Fibroblast of skin of right quadriceps (primary cell): Measurements from ENCODE around the gene DNHD1.

Experiments used
- DNase-seq: peaks from one replicate; pipeline ENCODE4 v3.0.0-alpha.2; 2013

DNHD1 gene, protein sequence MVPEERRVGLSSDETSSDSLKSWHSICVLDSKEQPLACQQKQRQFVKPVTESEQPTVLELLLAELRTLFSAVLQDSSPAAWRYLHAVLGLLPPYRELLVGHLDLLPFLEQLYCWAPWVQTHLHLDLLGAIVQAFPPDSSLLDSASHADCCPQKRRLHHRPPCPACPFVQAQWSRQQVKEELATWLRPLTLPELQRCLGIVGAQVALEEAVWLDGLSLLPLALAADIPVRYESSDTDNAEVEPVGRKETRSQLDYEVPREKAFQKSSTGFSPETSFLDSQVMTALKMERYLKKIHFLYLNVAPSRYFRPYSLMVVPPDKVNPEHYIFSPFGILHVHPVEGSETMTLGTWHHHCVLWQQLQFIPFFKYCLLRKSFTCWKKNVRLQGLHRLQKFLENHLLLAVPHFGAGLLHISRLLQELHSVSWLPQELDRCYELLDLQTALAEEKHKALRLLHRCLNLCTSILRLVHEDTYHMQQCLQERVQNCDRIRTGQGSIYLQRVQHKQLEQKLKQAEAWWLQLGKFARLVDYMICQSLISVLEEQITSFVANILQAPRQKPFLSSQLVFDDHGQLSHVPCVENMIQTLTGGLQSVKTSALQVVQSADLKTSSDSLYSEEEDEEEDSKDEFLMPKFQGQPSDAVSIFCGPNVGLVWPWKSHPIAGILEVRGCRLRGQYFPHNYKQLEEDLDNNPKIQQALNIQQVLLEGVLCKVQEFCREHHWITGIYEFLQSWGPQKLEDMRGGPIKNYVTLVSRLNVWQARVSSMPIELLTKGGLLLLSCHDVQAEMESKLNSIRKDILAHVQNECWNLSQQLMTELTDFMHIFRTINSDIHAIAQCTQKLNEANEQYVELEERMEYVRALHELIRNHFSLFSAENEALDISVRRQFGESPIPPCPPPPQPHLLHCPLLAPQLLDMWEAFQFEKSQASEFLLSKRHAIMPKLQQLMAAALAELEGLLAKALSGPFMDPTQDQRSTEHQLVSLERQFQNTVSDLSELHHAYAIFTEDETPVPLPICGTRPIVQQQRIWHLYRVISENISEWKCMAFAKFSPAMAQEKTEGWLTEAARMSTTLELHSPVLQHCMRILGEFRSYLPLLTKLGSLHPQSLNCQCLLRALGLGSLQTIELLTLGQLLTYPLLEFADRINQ (N-terminal part only)

DNA sequence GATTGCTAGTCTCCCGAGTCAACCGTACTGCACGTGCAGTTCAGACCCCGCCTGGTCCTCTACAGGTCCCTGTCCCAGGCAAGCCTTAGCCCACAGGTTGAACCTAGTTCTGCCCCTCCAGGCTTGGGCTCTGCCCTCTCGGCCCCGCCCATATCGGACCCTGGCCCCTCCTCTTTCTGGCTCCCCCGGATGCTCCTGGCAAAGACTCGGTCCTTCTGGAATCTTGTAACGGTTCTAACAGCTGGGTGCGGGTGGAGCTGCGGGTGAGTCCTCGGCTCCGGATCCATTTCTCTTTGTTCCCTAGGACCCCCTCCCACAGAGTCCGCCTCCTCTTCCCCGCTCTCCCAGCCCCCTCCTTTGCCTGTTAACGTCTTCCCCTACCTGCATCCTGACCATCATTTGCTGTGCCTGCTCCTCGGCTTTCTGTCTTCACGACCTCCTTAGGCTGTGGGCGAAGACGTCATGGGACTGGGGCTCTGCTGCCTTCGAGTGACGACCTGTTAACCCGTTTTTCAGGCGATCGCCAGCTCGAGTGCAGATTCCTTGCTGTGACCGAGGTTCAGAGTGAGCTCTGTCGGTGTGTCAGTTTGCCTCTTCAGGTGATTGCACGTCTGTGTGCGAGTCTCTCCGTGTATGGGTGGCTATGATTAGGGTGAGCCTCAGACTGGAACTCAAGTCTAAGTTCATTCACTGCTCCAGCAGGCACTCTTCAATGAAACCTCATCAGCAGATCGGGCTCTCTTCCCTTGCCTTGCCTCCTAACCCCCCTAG, at the start of gene DNHD1:
DNHD1 (plus strand) TSS at position 212 of the 771 bp plus-strand sequence. CDS start 936 bp downstream, outside the sequence.
- no peak for DNase-seq

DNA sequence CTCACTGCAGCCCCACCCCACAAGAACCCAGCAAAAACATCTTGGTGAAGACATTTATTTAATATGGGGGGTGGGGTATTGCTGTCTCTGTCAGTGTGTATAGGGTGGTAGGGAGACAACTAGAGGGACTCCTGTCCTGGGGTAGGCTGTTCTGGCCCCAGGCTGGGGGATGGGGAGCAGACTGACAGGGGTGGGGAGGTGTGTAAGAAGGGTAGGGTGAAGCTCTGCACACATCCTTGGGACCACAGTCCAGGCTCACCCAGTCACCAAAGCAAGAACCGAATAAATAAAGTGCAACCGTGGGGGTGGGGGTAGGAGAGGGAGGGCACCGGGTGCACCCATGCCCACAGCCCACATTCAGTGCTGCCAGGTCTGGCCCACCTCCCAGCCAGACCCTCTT, 48.5 kb upstream of the DNHD1 start:
- DNase-seq: no peak

DNA sequence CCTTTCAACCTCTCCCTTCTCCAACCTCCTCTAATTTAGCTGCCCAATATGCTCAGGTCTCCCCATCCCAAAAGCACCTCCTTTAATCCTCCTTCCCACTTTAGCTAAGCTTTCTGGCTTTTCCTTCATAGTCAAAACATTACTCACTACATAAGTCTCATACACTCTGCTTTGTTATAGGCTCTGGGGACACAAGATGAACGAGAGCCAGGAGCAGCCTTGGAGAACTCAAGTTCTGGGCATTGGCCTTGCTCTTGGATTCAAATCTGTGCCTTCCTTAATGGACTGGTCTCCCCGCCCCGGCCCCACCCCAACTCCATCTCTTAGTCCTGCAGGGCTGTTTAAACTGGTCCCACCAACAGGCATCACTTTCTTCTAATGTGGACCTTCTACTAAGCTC, 44.9 kb upstream of the DNHD1 start:
- DNase-seq: peak; percentile 33

DNA sequence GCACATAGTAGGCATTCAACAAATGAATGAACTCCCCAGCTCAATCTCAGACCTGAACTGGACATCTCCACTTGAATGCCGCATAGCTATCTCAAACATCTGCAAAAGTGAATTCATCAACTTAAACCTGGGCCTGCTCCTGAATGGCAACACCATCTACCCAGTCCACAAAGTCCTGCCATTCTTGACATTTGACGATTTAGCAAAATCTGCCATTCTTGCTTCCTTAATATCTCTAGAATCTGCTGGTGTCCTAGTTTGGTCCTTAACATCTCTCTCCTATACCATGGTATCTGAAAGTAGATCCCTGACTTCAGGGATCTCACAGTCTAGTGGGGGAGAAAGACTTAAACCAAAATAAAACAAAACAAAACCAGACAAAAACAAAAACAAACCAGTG, 43.9 kb upstream of the DNHD1 start:
- DNase-seq: no peak

DNA sequence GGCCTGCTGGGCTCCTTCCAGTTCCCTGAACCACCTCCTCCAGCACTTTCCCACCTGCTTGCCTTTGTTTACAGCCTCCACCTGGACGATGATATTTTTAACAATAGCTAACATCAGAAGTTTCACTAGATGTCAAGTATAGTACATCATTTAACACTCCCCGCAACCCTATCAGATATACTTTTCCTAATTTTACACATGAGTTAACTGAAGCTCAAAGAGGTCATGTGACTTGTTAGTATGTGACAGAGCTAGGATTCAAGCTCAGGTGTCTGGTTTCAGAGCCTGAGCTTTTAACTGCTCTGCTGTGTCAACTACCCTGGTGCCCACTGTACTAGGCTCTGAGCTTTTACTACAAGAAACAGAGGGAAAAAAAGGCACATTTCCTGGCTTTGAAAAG, 42.0 kb upstream of the DNHD1 start:
- DNase-seq: no peak

DNA sequence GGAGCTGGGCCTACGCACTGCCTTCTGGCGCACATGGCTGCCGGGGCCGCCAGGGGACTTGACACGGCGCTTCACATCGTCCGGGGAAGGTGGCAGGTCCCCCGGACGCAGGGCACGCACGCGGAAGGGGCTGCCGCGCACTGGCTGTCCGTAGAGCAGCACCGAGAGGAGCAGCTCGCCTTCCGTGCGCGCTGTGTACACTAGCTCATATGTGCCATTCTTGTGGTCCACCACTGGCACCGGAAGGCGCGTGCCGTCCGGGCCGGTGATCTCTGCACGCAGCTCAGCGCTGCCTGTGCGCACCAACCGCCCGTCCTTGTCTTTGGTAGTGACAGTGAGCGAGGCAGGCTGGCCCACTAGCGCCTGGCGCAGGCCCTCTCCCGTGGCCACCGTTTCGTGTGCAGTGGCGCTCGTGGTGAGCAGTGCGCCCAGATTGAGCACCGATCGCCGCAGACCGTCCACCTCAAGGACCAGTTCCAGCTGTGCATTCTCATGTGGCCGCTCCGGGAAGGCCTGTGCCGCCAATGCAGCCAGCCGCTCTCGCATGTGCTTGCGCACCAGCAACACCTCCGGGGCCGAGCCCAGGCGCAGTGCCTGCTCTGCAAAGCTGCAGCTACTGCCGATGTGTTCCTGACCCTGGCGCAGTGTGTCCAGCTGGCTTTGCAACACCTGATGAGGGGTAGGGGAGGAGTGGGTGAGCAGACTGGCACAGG, 40.6 kb upstream of the DNHD1 start:
- DNase-seq: no peak

DNA sequence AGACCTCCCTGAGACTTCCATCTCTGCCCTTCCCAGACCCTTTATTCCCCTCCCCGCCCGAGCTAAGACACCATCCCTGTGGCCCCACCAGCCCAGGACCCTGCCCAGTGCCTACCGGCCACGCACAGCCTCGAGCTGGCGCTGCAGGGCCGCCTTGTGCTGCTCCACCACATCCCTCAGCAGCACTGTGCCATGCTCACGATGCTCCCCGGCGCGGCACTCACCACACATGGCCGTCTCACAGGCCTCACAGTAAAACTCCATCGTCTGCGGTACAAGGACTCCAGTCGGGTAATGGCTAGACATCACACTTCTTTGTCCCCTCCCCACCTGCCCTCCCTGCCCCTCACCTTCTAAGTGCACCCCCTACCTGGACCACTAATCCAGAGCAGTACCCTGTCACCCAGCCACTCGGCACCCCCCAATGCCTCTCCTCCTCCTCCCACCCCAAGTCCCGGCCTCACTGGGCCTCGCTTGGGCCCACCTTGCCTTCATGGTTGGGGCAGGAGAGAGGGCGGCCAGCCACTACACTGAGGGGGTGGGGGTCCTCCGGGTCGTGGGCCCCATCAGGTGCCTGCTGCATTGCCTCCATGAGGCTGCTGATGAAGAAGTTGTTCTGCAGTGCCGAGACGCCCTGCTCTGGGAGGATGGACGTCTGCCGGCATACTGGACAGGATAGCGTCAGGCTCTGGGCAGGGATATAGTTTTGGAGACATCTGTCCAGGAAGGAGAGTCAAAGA, 39.3 kb upstream of the DNHD1 start:
- no peak for DNase-seq

DNA sequence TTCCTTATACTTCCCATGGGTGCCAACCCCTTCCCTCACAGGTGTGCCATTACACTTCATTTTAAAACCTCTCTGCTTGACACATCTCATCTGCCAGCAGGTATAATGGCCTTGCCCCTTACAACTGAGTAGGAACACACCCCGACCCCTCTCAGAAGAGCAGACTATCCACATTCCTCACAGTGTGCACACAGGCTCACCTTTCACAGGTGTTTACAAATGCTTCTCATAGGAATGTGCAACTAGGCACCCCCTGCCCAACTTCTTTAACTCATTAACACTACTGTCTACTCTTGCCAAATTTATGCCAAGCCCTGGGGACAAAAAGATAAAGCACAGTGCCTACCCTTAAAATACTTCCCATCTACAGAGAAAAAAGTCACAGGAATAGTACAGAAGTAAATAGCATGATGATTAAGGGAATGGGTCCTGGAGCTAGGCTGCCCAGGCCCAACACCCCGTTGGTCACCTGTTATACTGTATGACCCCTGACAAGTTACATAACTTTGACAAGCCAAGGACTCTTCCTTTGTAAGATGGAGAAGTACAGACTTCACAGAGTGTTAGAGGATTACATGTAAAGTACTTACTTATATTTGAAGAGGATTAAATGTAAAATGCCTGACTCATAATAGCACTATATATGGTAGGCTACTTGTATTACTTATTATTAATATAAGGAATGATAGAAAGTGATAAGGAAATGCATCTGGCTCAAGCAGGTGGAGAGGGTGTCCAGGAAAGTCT, 38.6 kb upstream of the DNHD1 start:
- DNase-seq: no peak

DNA sequence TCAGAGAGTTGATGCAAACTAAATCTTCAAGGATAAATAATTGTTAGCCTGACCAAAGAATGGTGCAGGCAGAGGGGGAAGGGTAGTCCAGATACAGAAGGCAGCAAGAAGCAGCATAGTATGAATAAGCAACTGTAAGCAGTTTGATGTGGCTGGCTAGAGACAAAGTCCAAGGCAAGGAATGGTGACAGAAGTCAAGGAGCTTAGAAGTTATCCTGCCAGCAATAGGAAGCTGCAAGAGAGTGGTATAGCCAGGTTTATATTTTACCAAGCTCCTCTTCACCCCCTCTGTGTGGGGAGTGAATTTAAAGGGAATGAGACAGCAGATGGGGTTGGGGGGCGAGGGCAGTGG, 38.0 kb upstream of the DNHD1 start:
- no peak for DNase-seq

DNA sequence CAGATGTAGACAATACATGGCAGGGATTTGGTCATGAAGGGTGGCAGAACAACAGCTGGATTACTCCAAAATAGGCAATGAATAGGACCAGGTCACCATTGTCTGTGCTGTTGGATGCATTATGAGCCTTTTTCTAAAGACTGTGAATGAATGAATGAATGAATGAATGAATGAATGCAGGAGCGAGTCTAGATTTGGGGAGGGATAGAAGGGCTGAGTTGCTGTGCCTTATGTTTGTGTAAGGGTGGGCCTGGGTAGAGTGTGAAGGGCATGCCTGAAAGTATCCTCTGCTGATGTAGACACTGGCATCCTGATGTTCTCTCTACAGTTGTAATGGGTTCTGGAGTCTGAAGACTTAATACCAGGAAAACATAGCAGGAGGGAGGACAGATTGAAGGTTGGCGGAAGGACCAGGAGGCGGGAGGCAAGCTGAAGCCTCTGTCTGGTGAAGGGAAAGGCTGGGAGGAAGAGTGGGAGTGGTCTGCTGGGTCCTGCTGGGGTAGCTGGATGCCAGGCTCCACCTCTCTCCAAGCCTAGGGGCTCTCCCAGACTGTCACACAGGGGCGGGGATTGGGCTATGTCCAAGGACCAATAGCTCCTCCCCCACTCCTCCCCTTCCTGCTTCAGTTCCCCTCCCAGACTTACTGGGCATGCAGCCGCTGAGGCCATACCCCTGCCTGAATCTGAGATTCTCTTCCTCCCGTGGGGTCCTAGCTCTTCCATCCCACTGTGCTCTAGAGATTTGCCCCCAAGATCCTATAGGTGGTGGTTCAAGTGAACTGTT, 28.2 kb upstream of the DNHD1 start:
- peak; percentile 85 for DNase-seq

DNA sequence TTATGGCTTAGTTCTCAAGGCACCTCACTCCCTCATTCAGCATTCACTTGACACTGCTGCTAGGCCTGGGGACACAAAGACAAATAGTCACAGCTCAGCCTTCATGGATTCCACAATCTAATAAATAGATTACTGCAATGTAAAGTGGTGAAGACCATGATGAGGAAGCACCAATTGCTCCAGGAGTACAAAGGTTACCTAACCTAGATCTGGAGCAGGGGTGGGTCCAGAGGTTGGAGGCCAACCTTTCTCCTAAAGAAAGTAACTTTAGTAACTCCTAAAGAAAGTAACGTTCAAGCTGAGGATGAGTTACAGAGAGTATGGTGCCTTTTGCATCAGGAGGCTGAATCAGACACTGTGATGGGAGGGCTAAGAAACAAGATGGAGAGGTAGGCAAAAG, 27.5 kb upstream of the DNHD1 start:
- DNase-seq: no peak

DNA sequence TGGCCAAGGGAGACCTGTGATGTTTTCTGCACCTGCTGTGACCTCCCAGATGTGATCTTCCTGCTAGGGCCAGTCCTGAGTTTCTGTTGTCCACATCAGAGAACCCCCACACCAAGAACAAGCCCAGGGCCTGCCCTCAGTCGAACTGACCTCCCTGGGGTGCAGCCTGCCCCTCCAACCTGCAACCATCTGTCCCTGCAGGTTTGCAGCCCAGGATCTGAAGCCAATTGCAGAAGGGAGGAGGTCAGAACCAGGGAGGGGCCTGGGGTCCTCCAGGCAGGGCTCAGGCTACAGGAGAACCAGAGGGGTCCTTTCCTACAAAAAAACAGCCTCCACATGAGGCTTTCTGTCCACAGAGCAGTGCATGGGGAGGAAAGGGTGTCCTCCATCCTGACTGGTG, 24.1 kb upstream of the DNHD1 start:
- DNase-seq: no peak

DNA sequence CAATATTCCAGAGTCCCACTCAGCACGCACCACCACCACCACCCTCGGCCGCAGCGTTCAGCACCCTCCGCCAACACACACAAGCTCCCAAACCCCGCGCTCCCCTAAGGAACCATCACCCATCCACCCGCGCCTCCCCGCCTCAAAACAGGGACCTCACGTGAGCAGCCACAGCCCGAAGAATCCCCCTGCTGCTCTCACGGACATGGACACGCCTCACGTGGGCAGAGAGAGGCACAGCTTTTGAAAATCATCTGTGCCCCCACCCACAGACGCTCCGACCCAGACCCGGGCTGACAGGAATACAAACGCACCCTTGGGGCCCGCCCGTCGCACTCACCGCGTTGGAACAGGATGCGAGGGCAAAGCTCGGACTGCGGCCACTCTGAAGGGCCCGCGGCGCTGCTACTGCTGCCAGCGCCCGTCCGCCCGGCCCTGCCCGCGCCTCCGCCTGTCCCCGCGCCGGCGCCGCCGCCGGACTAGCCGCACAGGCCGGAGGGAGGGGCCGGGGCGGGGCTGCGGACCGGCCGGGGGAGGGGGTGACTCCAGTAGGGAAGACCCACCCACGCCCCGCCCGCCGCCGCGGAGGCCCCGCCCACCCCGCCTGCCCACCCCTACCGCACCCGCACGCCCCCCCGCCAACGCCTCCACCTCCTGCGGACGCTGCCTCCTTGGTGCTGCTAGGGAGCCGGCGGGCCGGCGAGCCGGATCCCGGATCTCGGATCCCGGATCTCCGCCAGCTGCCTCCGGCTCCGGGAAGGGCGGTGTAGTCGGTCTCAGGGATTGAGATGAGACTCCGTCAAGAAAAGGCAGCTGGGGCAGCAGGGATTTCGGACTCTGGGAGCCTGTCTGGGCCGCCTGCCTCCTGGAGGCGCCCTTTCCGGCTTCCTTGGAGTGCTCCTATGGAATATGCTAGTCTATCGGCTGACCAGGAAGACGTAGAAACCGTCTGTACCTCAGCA, 23.3 kb upstream of the DNHD1 start, which contains the start of gene TRIM3:
TRIM3 (minus strand) TSS at position 491 of the 962 bp plus-strand sequence. CDS start 8,246 bp downstream, outside the sequence.
- peak; percentile 88 for DNase-seq

DNA sequence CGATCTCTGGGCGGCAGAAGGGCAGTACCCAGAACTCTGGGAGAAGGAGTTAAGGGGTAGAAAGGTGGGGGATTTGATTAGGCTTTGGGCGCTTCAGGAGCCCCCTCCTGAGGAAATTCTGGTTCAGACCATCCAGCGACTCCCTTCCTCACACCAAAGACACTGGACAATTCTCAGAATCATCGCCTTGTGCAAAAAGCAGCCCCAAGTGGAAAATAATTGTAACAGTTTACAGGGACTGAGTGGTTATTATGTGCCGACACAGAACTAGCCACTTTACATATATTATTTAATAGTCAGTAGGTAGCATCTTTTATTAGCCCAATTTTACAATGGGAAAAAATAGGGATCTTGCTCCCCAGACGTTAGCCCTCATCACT, 22.7 kb upstream of the DNHD1 start:
- no peak for DNase-seq

DNA sequence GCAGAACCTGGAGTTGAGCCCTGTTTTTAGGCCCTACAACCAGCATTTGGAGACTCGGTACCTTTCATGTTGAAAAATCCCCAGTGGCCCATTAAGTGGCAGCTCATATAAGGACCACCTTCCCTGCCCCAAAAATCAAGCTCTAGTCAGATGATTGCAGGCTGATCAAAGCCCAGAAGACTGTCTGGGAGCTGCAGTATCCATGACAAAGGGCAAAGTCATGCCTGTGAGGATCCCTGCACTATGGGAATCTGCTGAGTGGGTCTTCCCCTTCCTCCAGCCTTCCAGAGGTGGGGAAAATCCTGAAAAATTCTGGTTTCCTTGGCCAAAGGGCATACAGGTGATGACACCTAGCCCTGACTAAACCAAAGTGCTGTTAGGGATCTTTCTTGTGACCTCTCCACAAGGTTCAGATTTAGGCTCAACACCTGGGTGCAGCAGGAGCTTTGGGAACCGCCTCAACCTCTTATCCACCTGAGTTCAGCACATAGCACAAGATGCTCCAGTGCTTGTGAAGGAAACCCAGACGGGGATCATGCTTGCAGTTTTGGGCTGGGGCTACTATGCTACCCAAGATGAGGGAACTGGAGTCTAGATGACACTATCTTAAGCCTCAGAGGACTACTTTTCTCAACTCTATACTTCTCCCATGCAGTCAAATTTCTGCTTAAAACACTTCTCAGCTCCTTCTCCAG, 22.1 kb upstream of the DNHD1 start:
- no peak for DNase-seq

DNA sequence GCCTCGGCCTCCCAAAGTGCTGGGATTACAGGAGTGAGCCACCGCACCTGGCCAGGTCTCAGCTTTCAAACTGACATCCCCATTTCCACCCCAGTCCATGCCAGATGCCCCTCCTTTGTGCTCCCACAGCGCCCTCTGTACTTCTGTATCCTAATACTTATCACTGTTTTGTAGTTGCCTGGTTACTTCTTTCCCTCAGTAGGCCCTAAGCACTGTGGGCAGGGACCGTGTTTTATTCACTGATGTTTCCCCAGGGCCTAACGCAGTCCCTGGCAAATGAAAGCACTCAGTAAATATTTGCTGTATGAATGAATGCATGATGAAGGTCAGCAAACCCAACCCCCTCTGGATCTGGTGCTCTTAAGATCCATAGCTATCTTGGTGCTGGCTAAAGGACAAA, 21.1 kb upstream of the DNHD1 start:
- DNase-seq: no peak

DNA sequence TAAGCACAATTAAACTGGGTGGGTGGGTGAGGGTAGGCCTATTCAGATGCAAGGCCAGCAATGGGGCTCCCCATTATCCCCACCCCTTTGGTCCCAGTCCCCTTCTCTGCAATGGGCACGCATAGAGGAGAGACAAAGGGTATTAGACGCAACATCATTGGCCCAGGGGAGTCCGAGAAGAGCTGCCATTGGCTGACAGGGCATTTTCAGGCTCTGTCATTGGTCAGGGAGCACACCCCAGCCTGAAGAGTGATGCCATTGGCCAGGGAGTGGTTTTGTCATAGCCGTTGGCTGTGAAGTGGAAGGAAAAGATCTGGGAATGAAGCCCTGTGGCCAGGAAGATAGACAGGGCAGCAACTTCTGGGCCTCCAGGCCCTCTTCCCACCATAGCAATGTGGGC, 20.5 kb upstream of the DNHD1 start:
- no peak for DNase-seq
